HG03354 (cell line): ENCODE data around the gene IGSF23.
"Not testable (repeated sequence)": the region's sequence is repeated elsewhere in the genome, so short reads cannot be mapped to it uniquely, and the experiment has no call there.

Experiments used
- ATAC-seq: cut with Tn5 transposase; IDR thresholded peaks from one replicate; pipeline ENCODE4 v1.9.1; 2021; ENCODE audit warnings: mild to moderate bottlenecking; ENCODE audit not compliant: unreplicated experiment, poor library complexity, severe bottlenecking

The IGSF23 gene

DNA sequence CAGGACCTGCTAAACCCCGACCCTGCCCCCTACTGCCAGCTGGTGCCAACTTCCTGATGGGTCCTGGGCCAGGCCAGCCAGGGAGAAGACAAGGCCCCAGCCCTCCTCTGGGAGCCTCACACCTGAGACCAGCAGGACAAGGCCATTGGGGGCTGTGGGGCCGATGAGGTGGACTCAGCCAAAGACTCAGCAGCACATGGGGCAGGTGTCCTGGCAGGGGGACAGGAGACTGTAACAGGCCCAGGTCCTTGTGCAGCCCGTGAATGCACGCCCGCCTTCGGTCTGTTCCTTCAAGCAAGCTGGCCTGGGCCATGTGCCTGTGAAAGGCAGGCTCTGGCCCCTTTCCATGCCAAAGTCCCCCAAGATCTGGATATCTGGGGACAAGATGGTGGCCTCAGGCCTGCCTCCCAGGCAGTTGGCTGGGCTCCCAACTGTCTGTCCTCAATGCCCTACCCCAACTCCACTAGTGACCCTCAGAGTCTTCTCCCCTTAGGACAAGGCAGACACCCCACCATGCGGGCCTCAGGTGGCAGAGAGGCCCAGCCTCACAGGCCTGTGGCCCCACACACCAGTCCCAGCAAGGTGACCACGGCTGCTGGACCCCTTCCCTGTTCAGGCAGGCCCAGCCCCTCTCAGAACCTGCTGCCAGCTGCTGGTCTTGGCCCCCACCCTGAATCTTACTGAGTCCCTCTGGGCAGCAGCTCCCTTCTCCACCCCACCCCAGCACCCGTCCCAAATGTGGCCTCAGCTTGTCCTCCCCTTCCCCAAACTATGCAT lies 70.3 kb downstream of the IGSF23 start:
- ATAC-seq = no peak

DNA sequence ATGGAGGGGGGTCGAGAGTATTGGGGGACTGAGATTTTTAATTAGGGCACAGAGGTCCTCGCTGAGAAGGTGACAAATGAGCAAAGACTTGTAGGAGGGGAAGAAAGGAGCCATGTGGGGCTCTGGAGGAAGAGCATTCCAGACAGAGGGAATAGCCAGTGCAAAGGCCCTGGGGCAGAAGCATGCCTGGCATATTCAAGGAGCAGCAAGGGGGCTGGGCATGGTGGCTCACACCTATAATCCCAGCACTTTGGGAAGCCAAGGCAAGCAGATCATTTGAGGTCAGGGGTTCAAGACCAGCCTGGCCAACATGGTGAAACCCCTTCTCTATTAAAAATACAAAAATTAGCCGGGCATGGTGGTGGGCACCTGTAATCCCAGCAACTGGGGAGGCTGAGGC lies 71.0 kb downstream of the IGSF23 start:
- ATAC-seq = not testable (repeated sequence)

DNA sequence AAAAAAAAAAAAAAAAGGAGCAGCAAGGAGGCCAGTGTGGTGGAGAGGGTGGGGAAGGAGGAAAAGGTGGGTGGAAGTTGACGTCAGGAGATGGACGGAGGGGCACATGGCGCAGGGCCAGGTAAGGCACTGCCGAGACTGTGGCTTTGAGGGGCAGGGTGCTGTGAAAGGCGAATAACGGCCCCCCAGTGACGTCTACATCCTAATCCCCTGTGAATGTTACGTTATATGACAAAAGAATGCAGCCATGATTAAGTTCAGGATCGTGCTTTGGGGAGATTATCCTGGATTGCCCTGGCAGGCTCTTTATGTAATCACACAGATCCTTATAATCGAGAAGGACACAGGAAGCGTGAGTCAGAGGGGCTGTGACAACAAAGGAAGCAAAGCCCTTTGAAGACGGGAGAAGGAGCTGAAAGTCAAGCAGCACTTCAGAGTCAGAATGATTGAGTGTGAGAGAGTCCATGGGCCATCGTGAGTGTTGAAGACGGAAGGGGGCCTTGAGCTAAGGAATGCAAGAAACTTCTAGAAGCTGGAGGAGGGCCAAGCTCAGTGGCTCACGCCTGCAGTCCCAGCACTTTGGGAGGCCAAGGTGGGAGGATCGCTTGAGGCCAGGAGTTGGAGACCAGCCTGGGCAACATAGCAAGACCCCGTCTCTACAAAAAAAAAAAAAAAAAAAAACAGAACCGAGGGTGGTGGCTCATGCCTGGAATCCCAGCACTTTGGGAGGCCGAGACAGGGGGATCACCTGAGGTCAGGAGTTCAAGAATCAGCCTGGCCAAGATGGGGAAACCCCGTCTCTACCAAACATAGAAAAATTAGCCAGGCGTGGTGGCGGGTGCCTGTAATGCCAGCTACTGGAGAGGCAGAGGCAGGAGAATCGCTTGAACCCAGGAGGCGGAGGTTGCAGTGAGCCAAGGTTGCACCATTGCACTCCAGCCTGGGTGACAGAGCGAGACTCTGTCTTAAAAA lies 71.8 kb downstream of the IGSF23 start:
- no peak for ATAC-seq

DNA sequence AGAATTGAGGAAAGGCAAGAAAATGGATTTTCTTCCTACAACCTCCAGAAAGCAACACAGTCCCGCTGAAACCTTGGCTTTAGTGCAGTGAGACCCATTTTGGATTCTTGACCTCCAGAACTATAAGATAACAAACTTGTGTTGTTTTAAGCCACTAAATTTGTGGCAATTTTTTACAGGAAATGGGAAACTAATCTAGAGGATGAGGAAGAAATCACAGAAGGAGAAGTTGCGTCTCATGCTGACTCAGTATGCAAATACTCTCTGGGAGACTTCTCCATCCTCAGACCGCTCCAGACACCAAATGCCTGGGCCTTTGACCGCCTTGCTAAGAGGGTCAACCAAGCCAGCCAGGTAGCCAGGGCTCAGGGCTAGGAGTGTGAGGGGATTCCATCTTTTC lies 72.5 kb downstream of the IGSF23 start:
- no peak for ATAC-seq
